Measurements from ENCODE around the gene PRR35.
A peak's percentile ranks its signal among the peaks of the same experiment; 100 is the strongest.

The PRR35 gene

GRCh38 chr16:527015-527903 is 32.9 kb upstream of the PRR35 start, which contains the start of gene CAPN15:
Gene CAPN15 (plus strand): TSS chr16:527712. CDS start chr16:546839, 19,127 bp downstream.
- DNase-seq (ENCODE audit: low read depth in 4 of 4, low spot score in 1 of 4): peak; percentile 66 to 83 (median 69)

GRCh38 chr16:528111-529011 is 31.8 kb upstream of the PRR35 start:
- DNase-seq (ENCODE audit: low read depth in 4 of 4, low spot score in 1 of 4): no peak

GRCh38 chr16:529012-529575 is 31.1 kb upstream of the PRR35 start:
- DNase-seq (ENCODE audit: low read depth in 4 of 4, low spot score in 1 of 4): no peak

GRCh38 chr16:530111-530817 is 29.9 kb upstream of the PRR35 start:
- DNase-seq (ENCODE audit: low read depth in 4 of 4, low spot score in 1 of 4): no peak

GRCh38 chr16:531494-532125 is 28.6 kb upstream of the PRR35 start:
- no peak for DNase-seq (ENCODE audit: low read depth in 4 of 4, low spot score in 1 of 4)

GRCh38 chr16:533391-534123 is 26.6 kb upstream of the PRR35 start:
- no peak for DNase-seq (ENCODE audit: low read depth in 4 of 4, low spot score in 1 of 4)

GRCh38 chr16:534135-534534 is 26.1 kb upstream of the PRR35 start:
- no peak for DNase-seq (ENCODE audit: low read depth in 4 of 4, low spot score in 1 of 4)

GRCh38 chr16:534856-535445 is 25.2 kb upstream of the PRR35 start:
- DNase-seq (ENCODE audit: low read depth in 4 of 4, low spot score in 1 of 4): no peak

GRCh38 chr16:535446-536405 is 24.5 kb upstream of the PRR35 start:
- no peak for DNase-seq (ENCODE audit: low read depth in 4 of 4, low spot score in 1 of 4)

- no peak for DNase-seq (ENCODE audit: low read depth in 4 of 4, low spot score in 1 of 4)
Measured at GRCh38 chr16:536746-537145, 23.4 kb upstream of the PRR35 start.

GRCh38 chr16:537415-538335 is 22.5 kb upstream of the PRR35 start:
- DNase-seq (ENCODE audit: low read depth in 4 of 4, low spot score in 1 of 4): no peak

GRCh38 chr16:539901-540530 is 20.2 kb upstream of the PRR35 start:
- DNase-seq (ENCODE audit: low read depth in 4 of 4, low spot score in 1 of 4): no peak

- no peak for DNase-seq (ENCODE audit: low read depth in 4 of 4, low spot score in 1 of 4)
Measured at GRCh38 chr16:540645-541340, 19.4 kb upstream of the PRR35 start.

- DNase-seq (ENCODE audit: low read depth in 4 of 4, low spot score in 1 of 4): no peak
Measured at GRCh38 chr16:543301-544164, 16.7 kb upstream of the PRR35 start.

GRCh38 chr16:544517-544916 is 15.7 kb upstream of the PRR35 start:
- DNase-seq (ENCODE audit: low read depth in 4 of 4, low spot score in 1 of 4): no peak

Data from stimulated activated CD4-positive, alpha-beta T cell treated with anti-CD3 and anti-CD28 coated beads, Interleukin-1b, Interleukin-23, amount 100 ng/mL, for 24 hours (primary cell).